HepG2 (cell line): Measurements from ENCODE around the gene KLHL12. TPM values are rescaled to one million over a fixed set of nuclear protein-coding genes. Genes with fewer than 3 reads are reported as not detected.

Experiments
- ATM ChIP-seq: fragments of 450-650 bp; IDR thresholded peaks from 2 replicates; pipeline ENCODE4 v1.7.1; 2017; ENCODE audit warnings: mild to moderate bottlenecking, borderline replicate concordance
- BRF2 ChIP-seq: sonication (generic); formaldehyde crosslinking; IDR thresholded peaks from 2 replicates; pipeline ENCODE4 v1.8.1; 2022; ENCODE audit warnings: mild to moderate bottlenecking, missing genetic modification reagents
- ETV6 ChIP-seq: sonication (generic); formaldehyde crosslinking; conservative IDR thresholded peaks from 2 replicates; pipeline ENCODE4 v1.4.0; 2020; ENCODE audit warnings: missing genetic modification reagents
- FOXO1 ChIP-seq: sonication (generic); formaldehyde crosslinking; IDR thresholded peaks from 2 replicates; pipeline ENCODE4 v1.4.0; 2020; ENCODE audit warnings: missing genetic modification reagents
- GLI4 ChIP-seq: sonication (generic); formaldehyde crosslinking; IDR thresholded peaks from 2 replicates; pipeline ENCODE4 v1.5.1; 2020; ENCODE audit warnings: missing genetic modification reagents, mild to moderate bottlenecking, moderate library complexity, borderline replicate concordance
- HNF4G ChIP-seq, 2 experiments: sonication (generic) in 1 of 2; formaldehyde crosslinking in 1 of 2; IDR thresholded peaks; 2 replicates each; pipeline versions ENCODE4 v1.4.0 to v1.6.1; 2011 to 2020; ENCODE audit warnings: borderline replicate concordance in 2 of 2, low read depth in 2 of 2, mild to moderate bottlenecking in 2 of 2, low read length in 1 of 2, missing genetic modification reagents in 1 of 2, moderate library complexity in 1 of 2
- MXD4 ChIP-seq: IDR thresholded peaks from 2 replicates; pipeline ENCODE4 v1.6.1; 2016; ENCODE audit warnings: mild to moderate bottlenecking, missing biosample characterization, missing genetic modification reagents
- MYNN ChIP-seq: sonication (generic); formaldehyde crosslinking; IDR thresholded peaks from 2 replicates; pipeline ENCODE4 v1.4.0; 2020; ENCODE audit warnings: mild to moderate bottlenecking, low read depth, missing genetic modification reagents
- NFATC3 ChIP-seq: sonication (generic); formaldehyde crosslinking; IDR thresholded peaks from 2 replicates; pipeline ENCODE4 v1.5.1; 2020; ENCODE audit warnings: mild to moderate bottlenecking, missing genetic modification reagents
- PAX8 ChIP-seq: sonication (generic); formaldehyde crosslinking; IDR thresholded peaks from 2 replicates; pipeline ENCODE4 v1.8.0; 2022; ENCODE audit warnings: mild to moderate bottlenecking, missing genetic modification reagents, borderline replicate concordance
- PHF20 ChIP-seq: sonication (generic); formaldehyde crosslinking; IDR thresholded peaks from 2 replicates; pipeline ENCODE4 v1.5.0; 2020; ENCODE audit warnings: mild to moderate bottlenecking, missing genetic modification reagents
- POLR2AphosphoS2 ChIP-seq: IDR thresholded peaks from 2 replicates; pipeline ENCODE4 v1.6.1; 2011; ENCODE audit warnings: low read depth, low read length, improper control_type of control experiment
- TOE1 ChIP-seq: sonication (generic); formaldehyde crosslinking; IDR thresholded peaks from 2 replicates; pipeline ENCODE4 v1.4.0; 2020; ENCODE audit warnings: mild to moderate bottlenecking, missing genetic modification reagents
- ZBTB10 ChIP-seq: sonication (generic); formaldehyde crosslinking; IDR thresholded peaks from 2 replicates; pipeline ENCODE4 v1.4.0; 2020; ENCODE audit warnings: missing genetic modification reagents, borderline replicate concordance
- ZFP90 ChIP-seq: sonication (generic); formaldehyde crosslinking; IDR thresholded peaks from 2 replicates; pipeline ENCODE4 v1.8.0; 2022; ENCODE audit warnings: missing genetic modification reagents, mild to moderate bottlenecking, inconsistent platforms, borderline replicate concordance
- ZGPAT ChIP-seq: IDR thresholded peaks from 2 replicates; pipeline ENCODE4 v1.6.1; 2016; ENCODE audit warnings: mild to moderate bottlenecking
- ZMYM2 ChIP-seq: sonication (generic); formaldehyde crosslinking; IDR thresholded peaks from 2 replicates; pipeline ENCODE4 v1.8.0; 2022; ENCODE audit warnings: mild to moderate bottlenecking, missing genetic modification reagents
- ZNF276 ChIP-seq: sonication (generic); formaldehyde crosslinking; IDR thresholded peaks from 2 replicates; pipeline ENCODE4 v1.4.0; 2020; ENCODE audit warnings: mild to moderate bottlenecking, low read depth, missing genetic modification reagents
- ZNF367 ChIP-seq: sonication (generic); formaldehyde crosslinking; IDR thresholded peaks from 2 replicates; pipeline ENCODE4 v1.4.0; 2020; ENCODE audit warnings: missing genetic modification reagents, borderline replicate concordance
- ZNF546 ChIP-seq: sonication (generic); formaldehyde crosslinking; conservative IDR thresholded peaks from 2 replicates; pipeline ENCODE4 v1.8.1; 2023; ENCODE audit warnings: mild to moderate bottlenecking, missing genetic modification reagents
- polyA plus RNA-seq, 8 experiments: library from polyadenylated mRNA; depleted of rRNA in 3 of 8; stranded (reverse) in 7 of 8; unstranded in 1 of 8; fragments of >200 nt; fragmentation: Illumina TruSeq in 4 of 8; extraction: Trizol in 4 of 8; gene quantifications; 2 replicates each; pipeline versions ENCODE4 v1.2.1 to v1.2.3, GENCODE V29; 2011 to 2016; ENCODE audit warnings: low read depth in 4 of 8, missing spikeins in 1 of 8, mixed read lengths in 1 of 8; ENCODE audit not compliant: insufficient read depth in 1 of 8
- total RNA-seq, 5 experiments: library from RNA; depleted of rRNA; stranded (reverse); fragments of >200 nt; fragmentation: Illumina TruSeq; extraction: Trizol; gene quantifications; 2 replicates each; pipeline ENCODE4 v1.2.3, GENCODE V29; 2016; ENCODE audit warnings: low read depth in 1 of 5

Gene KLHL12
- total and polyA plus RNA-seq, 2 of the 13 experiments (the other 11 are each of a cell fraction or from before 2014, with no cell fraction given): 19.2 to 25.2 TPM

GRCh38 chr1:202888531-202889360, 38.3 kb downstream of the KLHL12 start, which contains the start of gene RABIF (continued):
- peak; percentile 81 for TF ChIP-seq ZFP90
- no peak; the same call in 1 of the 2 replicates for TF ChIP-seq GLI4 (CRISPR knock-in tag)
- 0 out of 2 replicates have a peak, but pooled peaks have one; percentile 5 for TF ChIP-seq TOE1 (CRISPR knock-in tag)
- no peak for TF ChIP-seq PAX8 (CRISPR knock-in tag)
- no peak for TF ChIP-seq ZMYM2
- no peak for TF ChIP-seq POLR2AphosphoS2
- TF ChIP-seq ZGPAT (CRISPR knock-in tag): peak; percentile 91
- TF ChIP-seq ZNF276: no peak; the same call in 1 of the 2 replicates
- peak; percentile 42; the same call in 1 of the 2 replicates for TF ChIP-seq ETV6
- no peak for TF ChIP-seq ATM
- peak; percentile 80 for TF ChIP-seq MXD4 (CRISPR knock-in tag)
- no peak for TF ChIP-seq HNF4G (IDR thresholded peaks at IDR 0.05; ENCODE audit: borderline replicate concordance, low read depth, low read length)
- TF ChIP-seq HNF4G (CRISPR knock-in tag; IDR thresholded peaks at IDR 0.05; ENCODE audit: borderline replicate concordance, low read depth): no peak
- TF ChIP-seq ZNF367: 0 out of 2 replicates have a peak, but pooled peaks have one; percentile 33
- no peak; the same call in 1 of the 2 replicates for TF ChIP-seq ZNF546 (CRISPR knock-in tag)
- no peak for TF ChIP-seq FOXO1 (CRISPR knock-in tag)
- 0 out of 2 replicates have a peak, but pooled peaks have one; percentile 41 for TF ChIP-seq BRF2 (CRISPR knock-in tag)
- TF ChIP-seq NFATC3 (CRISPR knock-in tag): no peak
- peak; percentile 85 for TF ChIP-seq ZBTB10 (CRISPR knock-in tag)
- TF ChIP-seq PHF20 (CRISPR knock-in tag): peak; percentile 73
- no peak for TF ChIP-seq MYNN (CRISPR knock-in tag)
